Activated CD4-positive, CD25-positive, alpha-beta regulatory T cell treated with anti-CD3 and anti-CD28 coated beads, Interleukin-2, amount 50 U/mL, for 72 hours (primary cell): ENCODE measurements around the gene OSBPL10.
"Not testable (repeated sequence)": the region's sequence is repeated elsewhere in the genome, so short reads cannot be mapped to it uniquely, and the experiment has no call there.

Source experiments
- DNase-seq: peaks from one replicate; pipeline ENCODE4 v3.0.0; 2021

The OSBPL10 gene, protein sequence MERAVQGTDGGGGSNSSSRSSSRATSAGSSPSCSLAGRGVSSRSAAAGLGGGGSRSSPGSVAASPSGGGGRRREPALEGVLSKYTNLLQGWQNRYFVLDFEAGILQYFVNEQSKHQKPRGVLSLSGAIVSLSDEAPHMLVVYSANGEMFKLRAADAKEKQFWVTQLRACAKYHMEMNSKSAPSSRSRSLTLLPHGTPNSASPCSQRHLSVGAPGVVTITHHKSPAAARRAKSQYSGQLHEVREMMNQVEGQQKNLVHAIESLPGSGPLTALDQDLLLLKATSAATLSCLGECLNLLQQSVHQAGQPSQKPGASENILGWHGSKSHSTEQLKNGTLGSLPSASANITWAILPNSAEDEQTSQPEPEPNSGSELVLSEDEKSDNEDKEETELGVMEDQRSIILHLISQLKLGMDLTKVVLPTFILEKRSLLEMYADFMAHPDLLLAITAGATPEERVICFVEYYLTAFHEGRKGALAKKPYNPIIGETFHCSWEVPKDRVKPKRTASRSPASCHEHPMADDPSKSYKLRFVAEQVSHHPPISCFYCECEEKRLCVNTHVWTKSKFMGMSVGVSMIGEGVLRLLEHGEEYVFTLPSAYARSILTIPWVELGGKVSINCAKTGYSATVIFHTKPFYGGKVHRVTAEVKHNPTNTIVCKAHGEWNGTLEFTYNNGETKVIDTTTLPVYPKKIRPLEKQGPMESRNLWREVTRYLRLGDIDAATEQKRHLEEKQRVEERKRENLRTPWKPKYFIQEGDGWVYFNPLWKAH

DNA sequence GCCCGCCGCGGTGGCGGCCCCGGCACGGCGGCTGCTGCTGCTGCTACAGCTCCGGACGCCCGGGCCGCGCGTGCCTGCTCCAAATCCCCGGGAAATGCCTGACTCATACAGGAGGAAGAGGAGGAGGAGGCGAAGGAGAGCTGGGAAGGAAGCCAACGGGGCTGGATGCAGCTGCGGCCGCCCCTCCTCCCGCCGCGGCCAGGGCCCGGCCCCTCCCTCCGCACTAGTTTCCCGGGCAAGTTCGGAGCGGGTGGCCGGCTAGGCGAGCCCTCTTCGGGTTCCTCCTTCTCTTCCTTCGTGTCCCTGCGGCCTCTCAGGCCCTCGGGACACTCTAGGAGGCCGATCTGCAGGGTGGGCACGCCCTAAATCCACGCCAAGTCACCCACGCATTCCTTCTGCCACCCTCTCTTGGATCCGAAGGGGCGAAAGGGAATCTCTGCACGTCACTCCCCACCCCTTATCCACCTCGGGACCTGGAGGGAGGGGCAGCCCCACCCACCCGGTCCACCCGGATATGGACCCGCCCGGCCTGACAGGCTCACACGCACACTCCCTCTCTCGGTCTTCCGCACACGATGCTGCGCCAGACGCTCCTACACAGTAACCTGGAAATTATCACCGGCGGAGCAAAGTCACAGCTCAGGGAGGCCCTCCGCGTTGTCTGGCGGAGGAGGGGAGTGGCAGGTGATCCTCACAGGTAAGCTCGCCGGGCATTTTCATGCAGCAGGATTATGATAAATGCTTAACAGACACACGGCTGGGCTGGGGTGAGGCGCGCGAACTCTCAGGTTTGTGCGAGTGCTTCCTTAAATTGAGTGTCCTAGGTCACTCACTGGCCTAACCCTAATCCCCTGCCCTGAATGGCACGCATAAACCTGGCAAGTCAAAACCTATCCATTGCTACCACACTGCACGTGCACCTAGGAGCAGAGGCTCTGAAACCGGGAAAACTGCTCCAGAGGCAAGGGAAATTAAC, at the start of gene OSBPL10, which contains the start of gene ZNF860:
Gene OSBPL10 (minus strand): TSS at position 57 of the 976 bp plus-strand sequence. CDS start 83 bp downstream, outside the sequence.
Gene ZNF860 (plus strand): TSS at position 545 of the 976 bp plus-strand sequence. CDS start 7,330 bp downstream, outside the sequence.
- DNase-seq: no peak

DNA sequence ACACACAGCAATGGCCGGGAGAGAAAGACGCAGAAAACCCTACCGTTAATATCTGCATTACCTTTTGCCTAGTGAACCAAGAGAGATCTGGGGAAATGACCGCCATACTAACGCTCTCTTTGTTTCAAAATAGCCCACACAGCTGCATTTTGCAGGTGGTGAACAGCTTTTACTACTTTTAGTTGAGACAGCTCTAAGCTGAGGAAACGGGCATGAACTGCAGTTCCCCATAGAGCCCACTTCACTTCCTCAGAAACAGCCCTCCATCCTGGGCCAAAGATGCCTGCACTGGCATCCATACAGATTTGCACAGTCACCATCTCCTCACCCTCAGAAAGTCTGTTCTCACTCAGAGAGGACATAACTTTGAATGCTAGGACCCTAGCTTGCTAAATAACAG, 45.5 kb upstream of the OSBPL10 start:
- DNase-seq: no peak

GRCh38 chr3:32022947-32023346, 41.9 kb upstream of the OSBPL10 start:
- no peak for DNase-seq

DNA sequence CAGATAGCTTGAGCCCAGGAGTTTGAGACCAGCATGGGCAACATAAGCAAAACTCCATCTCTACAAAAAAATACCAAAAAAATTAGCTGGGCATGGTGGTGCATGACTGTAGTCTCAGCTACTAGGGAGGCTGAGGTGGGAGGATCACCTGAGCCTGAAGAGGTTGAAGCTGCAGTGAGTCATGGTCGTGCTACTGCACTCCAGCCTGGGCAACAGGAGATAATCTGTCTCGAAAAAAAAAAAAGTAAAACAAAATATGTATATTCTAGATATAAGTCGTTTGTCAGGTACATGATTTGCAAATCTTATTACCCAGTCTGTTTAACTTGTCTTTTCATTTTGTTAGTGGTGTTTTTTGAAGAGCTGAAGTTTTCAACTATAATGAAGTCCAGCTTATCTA, 40.7 kb upstream of the OSBPL10 start:
- DNase-seq: no peak

GRCh38 chr3:32021155-32021554, 40.1 kb upstream of the OSBPL10 start:
- no peak for DNase-seq

DNA sequence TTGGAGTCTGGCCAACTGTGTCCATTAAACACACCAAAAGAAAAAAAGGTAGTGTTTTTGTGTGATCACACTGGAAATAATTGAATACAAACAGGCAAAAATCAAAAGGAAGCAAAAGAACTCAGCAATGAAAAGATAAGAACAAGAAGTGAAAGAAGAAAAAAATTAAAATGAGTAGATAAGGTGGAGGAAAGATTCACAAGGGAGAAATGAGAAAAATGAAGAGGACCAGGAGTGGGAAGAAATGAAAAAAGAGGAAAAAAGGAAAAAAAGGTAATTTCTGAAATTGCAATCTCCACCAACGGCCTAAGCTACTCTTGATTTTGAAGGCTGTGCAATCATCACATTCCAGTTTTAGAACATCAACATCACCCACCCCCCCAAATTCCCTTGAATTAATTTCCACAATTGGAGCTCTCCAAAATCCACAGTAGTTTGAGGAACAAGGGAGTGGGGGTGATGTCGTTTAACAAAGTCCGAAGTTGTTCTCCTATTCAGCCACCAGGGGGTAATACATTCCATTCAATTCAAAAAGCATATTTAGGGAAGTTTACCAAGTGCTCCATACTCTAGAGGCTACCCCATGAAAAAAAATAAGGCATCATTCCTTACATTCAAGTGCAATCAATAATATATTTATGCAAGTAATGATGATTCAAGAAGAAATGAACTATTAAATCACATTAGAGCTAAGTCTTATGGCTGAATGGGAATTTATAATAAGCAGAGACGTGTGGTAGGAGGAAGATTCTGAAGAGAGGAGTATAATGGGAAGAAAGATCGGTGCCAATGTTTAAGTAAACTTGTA, 37.9 kb upstream of the OSBPL10 start:
- no peak for DNase-seq

- no peak for DNase-seq
These were observed 36.2 kb upstream of the OSBPL10 start for GRCh38 chr3:32017286-32017685.

GRCh38 chr3:32015638-32016037, 34.6 kb upstream of the OSBPL10 start:
- not testable (repeated sequence) for DNase-seq

GRCh38 chr3:32010699-32011098, 29.6 kb upstream of the OSBPL10 start:
- not testable (repeated sequence) for DNase-seq

DNA sequence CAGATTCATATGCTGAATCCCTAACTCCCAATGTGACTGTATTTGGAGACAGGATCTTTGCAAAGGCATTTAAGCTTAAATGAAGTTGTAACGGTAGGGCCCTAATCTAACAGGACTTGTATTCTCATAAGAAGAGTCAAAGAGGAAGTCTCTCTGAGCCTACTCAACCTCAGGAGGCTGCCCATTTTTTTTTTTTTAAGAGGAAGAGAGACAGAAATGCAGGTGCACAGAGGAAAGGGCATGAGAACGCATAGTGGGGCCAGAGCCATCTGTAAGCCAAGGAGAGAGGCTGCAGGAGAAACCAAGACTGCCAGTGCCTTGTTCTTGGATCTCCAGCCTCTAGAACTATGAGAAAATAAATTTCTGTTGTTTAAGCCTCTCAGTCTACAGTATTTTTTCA, 28.9 kb upstream of the OSBPL10 start:
- DNase-seq: no peak

GRCh38 chr3:32009101-32009500, 28.0 kb upstream of the OSBPL10 start:
- DNase-seq: no peak

- no peak for DNase-seq
These were observed 23.2 kb upstream of the OSBPL10 start for GRCh38 chr3:32004113-32004765.

DNA sequence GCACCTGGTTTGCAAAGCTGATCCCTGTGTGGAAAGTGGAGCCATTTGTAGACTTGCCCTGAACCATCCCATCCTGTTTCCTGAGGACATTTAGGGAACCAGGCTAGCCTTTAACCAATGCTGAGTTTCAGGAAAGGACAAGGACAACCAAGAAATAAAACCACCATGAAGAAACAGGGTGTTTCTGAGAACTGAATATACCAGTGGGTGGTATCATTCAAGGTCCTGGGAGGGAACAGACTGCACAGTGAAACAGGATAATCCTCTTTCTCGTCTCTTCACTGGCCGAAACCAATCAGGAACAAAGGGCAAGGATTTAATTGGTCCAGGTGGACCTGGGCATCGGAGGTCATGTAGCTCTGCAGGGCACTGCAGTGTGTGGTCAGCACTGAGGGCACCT, 22.3 kb upstream of the OSBPL10 start:
- no peak for DNase-seq

GRCh38 chr3:32002561-32003368, 21.7 kb upstream of the OSBPL10 start:
- DNase-seq: no peak

GRCh38 chr3:32000877-32001276, 19.8 kb upstream of the OSBPL10 start:
- no peak for DNase-seq

DNA sequence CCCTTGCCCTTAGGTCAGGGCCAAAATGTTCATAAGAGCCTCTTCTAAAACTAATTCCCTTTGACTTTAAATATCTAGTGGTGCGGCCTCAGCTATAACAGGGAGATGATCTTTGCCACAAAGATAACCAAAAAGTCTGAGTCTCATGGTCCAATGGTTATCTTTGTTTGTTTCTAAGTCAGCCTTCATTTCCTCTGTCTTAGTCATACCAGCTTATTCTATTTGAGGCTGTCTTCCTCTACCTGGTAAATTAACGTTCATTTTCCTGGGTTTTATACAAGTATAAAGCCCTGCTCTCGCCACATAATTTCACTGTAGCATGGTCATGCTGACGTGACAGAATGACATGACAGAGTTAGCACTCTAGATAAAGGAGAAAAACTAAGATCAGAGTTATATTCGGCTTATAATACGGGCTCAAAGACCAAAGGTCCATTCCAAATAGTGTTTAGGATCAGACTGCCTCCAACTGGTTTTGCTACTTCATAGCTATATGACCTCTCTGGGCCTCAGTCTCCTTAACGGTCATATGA, 18.9 kb upstream of the OSBPL10 start:
- no peak for DNase-seq

DNA sequence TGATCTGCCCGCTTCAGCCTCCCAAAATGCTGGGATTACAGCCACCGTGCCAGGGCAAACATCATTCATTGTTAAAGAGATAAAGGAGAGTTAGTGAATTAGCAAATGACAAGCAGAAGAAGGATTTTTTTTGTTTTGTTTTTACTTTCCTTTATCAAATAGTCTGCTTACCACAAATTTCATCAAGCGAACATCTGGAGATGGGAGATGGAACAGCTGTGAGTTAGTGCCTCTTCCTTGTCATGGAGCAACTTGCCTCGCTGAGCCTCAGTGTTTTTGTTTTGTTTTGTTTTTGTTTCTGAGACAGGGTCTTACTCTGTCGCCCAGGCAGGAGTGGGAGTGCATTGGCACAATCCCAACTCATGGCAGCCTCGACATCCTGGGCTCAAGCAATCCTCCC, 16.4 kb upstream of the OSBPL10 start:
- no peak for DNase-seq

- DNase-seq: no peak
These were observed 15.1 kb upstream of the OSBPL10 start for GRCh38 chr3:31996195-31996594.

- DNase-seq: not testable (repeated sequence)
These were observed 14.0 kb upstream of the OSBPL10 start for GRCh38 chr3:31995026-31995425.

- no peak for DNase-seq
These were observed 12.8 kb upstream of the OSBPL10 start for GRCh38 chr3:31993843-31994242.
